Peyer's patch (tissue), 4 donors: ENCODE results near the gene ITM2C. TPM values are rescaled to one million over a fixed set of nuclear protein-coding genes. Genes with fewer than 3 reads are reported as not detected.

ENCODE experiments used
- DNase-seq, 3 donors: peaks; one replicate each; pipeline ENCODE4 v3.0.0-alpha.2; 2017 to 2019
- H3K27ac ChIP-seq, 4 donors: fragments of 200-600 bp; sonication (generic); one replicate each; pipeline ENCODE4 v1.5.1; 2016 to 2019
- H3K27me3 ChIP-seq, 2 donors: fragments of 200-600 bp; sonication (generic); one replicate each; pipeline ENCODE4 v1.5.1; 2019
- H3K36me3 ChIP-seq, 3 donors: fragments of 200-600 bp; sonication (generic); one replicate each; pipeline ENCODE4 v1.5.1; 2016 to 2019
- H3K4me1 ChIP-seq, 4 donors: fragments of 200-600 bp; sonication (generic); one replicate each; pipeline ENCODE4 v1.5.1; 2016 to 2019
- H3K4me3 ChIP-seq, 4 donors: fragments of 200-600 bp; sonication (generic); 1 replicate in 3 of 4; 2 replicates in 1 of 4; pipeline ENCODE4 v1.5.1; 2016 to 2019; ENCODE audit warnings: mild to moderate bottlenecking in 1 of 4
- H3K9me3 ChIP-seq, 4 donors: fragments of 200-600 bp; sonication (generic); one replicate each; pipeline ENCODE4 v1.5.1; 2016 to 2019; ENCODE audit warnings: mild to moderate bottlenecking in 1 of 4
- CTCF ChIP-seq, 6 experiments: fragments of 450-650 bp in 4 of 6; fragments of 200-600 bp in 2 of 6; sonication (generic) in 1 of 6; IDR thresholded peaks; one replicate each; pipeline ENCODE4 v1.5.1; 2017 to 2019; ENCODE audit warnings: antibody characterized with exemption in 6 of 6, mild to moderate bottlenecking in 3 of 6, moderate library complexity in 1 of 6
- POLR2A ChIP-seq, 2 donors: fragments of 450-650 bp; IDR thresholded peaks; one replicate each; pipeline ENCODE4 v1.5.1; 2017; ENCODE audit warnings: antibody characterized with exemption in 2 of 2, mild to moderate bottlenecking in 2 of 2, moderate library complexity in 2 of 2
- total RNA-seq, 4 donors: library from RNA; depleted of rRNA; stranded (reverse); fragments of >200 nt; gene quantifications; one replicate each; pipeline ENCODE4 v1.1.0, GENCODE V29; 2016

The ITM2C gene, protein sequence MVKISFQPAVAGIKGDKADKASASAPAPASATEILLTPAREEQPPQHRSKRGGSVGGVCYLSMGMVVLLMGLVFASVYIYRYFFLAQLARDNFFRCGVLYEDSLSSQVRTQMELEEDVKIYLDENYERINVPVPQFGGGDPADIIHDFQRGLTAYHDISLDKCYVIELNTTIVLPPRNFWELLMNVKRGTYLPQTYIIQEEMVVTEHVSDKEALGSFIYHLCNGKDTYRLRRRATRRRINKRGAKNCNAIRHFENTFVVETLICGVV
- total RNA-seq: 100 to 1,000 TPM in 3 of 4 donors, 10 to 100 TPM in 1; 69.3 to 710 (median 610) TPM

DNA sequence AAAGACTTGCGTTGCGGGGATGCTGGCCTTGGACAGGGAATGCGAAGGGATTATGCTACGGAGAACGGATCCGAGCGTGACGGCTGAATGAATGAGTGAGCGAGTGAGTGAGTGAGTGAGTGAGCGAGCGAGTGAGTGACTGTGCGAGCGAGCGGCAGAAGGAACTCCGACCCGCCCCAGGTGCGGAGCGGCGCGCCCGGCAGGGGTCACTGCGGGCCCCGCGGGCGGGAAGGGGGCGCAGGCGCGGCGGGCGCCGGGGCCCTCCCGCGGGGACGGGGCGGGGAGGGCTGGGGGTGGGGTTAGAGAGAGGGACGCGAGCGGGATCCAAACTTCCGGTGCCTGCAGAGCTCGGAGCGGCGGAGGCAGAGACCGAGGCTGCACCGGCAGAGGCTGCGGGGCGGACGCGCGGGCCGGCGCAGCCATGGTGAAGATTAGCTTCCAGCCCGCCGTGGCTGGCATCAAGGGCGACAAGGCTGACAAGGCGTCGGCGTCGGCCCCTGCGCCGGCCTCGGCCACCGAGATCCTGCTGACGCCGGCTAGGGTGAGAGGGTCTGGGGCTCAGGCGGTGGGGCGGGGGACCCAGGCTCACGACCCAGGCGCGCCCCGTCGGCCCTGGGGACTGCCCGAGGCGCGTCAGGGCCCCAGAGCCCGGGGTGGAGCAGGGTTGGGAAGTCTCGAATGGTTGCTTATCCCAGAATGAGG is at the start of gene ITM2C:
ITM2C (plus strand) TSS at position 338 of the 702 bp plus-strand sequence; CDS start at position 422, 84 bp downstream.
- TF ChIP-seq CTCF (IDR thresholded peaks at IDR 0.05): peak in 5 of 6 experiments; percentile 35 to 71 (median 55)
- peak; percentile 89 to 94 for TF ChIP-seq POLR2A (IDR thresholded peaks at IDR 0.05)
- no peaks in the 10 kb centered on the region for H3K9me3 ChIP-seq
- no peaks in the 10 kb centered on the region for H3K27me3 ChIP-seq
- peak; percentile 72 to 91 (median 90) for DNase-seq
- peaks cover 3 to 48% (median 19%) of the 10 kb centered on the region in 4 donors for H3K4me1 ChIP-seq
- peak within 1 kb of the TSS; percentile 77 to 93 (median 84) for H3K27ac ChIP-seq
- peak within 1 kb of the TSS; percentile 72 to 90 (median 82) for H3K4me3 ChIP-seq
- no peaks in the 10 kb centered on the region for H3K36me3 ChIP-seq

- TF ChIP-seq CTCF (IDR thresholded peaks at IDR 0.05): no peak
- TF ChIP-seq POLR2A (IDR thresholded peaks at IDR 0.05): no peak
- H3K9me3 ChIP-seq: no peaks in the 10 kb centered on the region
- H3K36me3 ChIP-seq: peaks cover 0 to 88% (median 0%) of the 10 kb centered on the region in 3 donors
- H3K4me3 ChIP-seq: no peak overlapping the region
- H3K27ac ChIP-seq: no peak overlapping the region
- no peaks in the 10 kb centered on the region for H3K27me3 ChIP-seq
- no peaks in the 10 kb centered on the region for H3K4me1 ChIP-seq
- no peak for DNase-seq
These were observed 49.7 kb upstream of the ITM2C start for GRCh38 chr2:230815088-230815487.

GRCh38 chr2:230816735-230817134 is 48.0 kb upstream of the ITM2C start:
- Histone ChIP-seq H3K36me3 (peaks cover 0 to 76% (median 0%) of the 10 kb centered on the region in 3 donors), H3K27me3 (no peaks in the 10 kb centered on the region), H3K9me3 (no peaks in the 10 kb centered on the region), H3K27ac (no peak overlapping the region), H3K4me1 (no peaks in the 10 kb centered on the region), H3K4me3 (no peak overlapping the region)
- TF ChIP-seq POLR2A (IDR thresholded peaks at IDR 0.05) (no peak), CTCF (IDR thresholded peaks at IDR 0.05) (no peak)
- no peak for DNase-seq

DNA sequence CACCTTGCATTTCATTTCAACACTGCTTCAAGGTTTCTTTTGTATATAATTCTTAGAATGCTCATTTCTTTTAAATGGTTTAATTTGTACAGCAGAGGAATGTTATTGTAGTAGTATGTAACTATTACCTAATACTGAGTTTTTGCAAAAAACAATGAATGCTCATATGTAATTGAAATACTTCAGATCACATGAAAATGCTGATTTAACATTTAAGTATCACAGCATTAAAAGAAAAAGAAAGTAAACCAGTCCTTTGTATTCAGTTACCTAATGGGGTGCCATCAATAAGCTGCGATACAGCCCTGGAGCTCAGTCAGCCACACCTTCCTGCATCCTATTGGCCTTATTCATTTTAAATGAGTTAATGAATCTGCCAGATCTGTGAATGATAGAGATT is 45.3 kb upstream of the ITM2C start:
- Histone ChIP-seq H3K4me1 (no peaks in the 10 kb centered on the region), H3K9me3 (no peaks in the 10 kb centered on the region), H3K4me3 (no peak overlapping the region), H3K36me3 (peaks cover 0 to 51% (median 0%) of the 10 kb centered on the region in 3 donors), H3K27ac (no peak overlapping the region), H3K27me3 (no peaks in the 10 kb centered on the region)
- TF ChIP-seq POLR2A (IDR thresholded peaks at IDR 0.05) (no peak), CTCF (IDR thresholded peaks at IDR 0.05) (no peak)
- no peak for DNase-seq

DNA sequence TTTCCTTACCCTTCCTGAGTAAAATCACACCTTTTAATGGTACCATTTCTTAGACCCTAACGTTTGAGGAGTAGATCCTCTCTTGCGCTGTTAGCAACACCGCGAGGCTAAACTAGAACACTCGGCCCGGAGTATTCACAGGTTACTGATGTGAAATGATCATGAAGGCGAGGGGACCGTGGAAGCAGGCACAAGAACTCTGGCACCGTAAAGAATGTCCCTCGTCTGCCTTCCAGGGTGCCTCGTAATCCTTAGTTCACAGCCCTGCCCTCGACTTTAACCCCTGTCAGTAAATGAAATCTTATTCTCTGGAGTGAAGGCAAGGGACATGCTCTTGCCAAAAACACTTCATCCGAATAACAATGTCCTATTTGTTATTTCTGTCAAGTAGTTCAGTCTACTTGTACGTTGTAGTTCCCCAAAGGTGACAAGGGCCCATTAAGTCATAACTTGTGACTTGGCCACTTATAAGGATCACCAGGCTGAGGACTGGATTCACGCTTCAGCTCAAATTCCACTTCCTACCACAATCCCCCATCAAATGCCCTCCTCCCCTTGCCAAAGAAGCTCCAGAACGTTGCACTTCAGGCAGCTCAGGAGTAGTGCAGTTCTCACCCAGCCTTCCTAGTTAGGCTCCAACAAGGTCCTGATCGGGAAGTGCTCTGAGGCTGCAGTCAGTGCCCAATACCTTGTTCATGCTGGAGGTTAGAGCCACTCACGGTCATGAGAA is 43.3 kb upstream of the ITM2C start:
- Histone ChIP-seq H3K9me3 (no peaks in the 10 kb centered on the region), H3K27ac (no peak overlapping the region), H3K36me3 (peaks cover 0 to 35% (median 0%) of the 10 kb centered on the region in 3 donors), H3K4me3 (no peak overlapping the region), H3K27me3 (no peaks in the 10 kb centered on the region), H3K4me1 (no peaks in the 10 kb centered on the region)
- TF ChIP-seq POLR2A (IDR thresholded peaks at IDR 0.05) (no peak), CTCF (IDR thresholded peaks at IDR 0.05) (no peak)
- DNase-seq: no peak
